IPS DF 6.9 (cell line): ENCODE measurements around the gene CAPN9.

Experiments
- DNase-seq: peaks from one replicate; pipeline ENCODE4 v3.0.0-alpha.2; 2013; ENCODE audit warnings: low read depth, low spot score
- H3K27ac ChIP-seq: one replicate; pipeline ENCODE4 v1.5.1; 2013; ENCODE audit warnings: low read length, control low read depth
- H3K27me3 ChIP-seq: 2 replicates; pipeline ENCODE4 v1.6.1; 2013; ENCODE audit warnings: mild to moderate bottlenecking, low read length; ENCODE audit not compliant: control insufficient read depth, insufficient read depth
- H3K36me3 ChIP-seq: 2 replicates; pipeline ENCODE4 v1.6.1; 2013; ENCODE audit warnings: low read length; ENCODE audit not compliant: control insufficient read depth, insufficient read depth
- H3K4me1 ChIP-seq: 2 replicates; pipeline ENCODE4 v1.6.1; 2013; ENCODE audit warnings: low read length; ENCODE audit not compliant: control insufficient read depth, insufficient read depth
- H3K4me3 ChIP-seq: 2 replicates; pipeline ENCODE4 v1.5.1; 2013; ENCODE audit warnings: mild to moderate bottlenecking, low read length
- H3K9me3 ChIP-seq: 2 replicates; pipeline ENCODE4 v1.6.1; 2013; ENCODE audit warnings: low read length, inconsistent platforms; ENCODE audit not compliant: control insufficient read depth, insufficient read depth
- WGBS: extraction: QIAGEN DNeasy Blood & Tissue Kit; methylation state at CpG from one replicate; pipeline ENCODE4 v1.1.7; 2013; ENCODE audit warnings: mixed read lengths, missing lambda C conversion rate; ENCODE audit not compliant: insufficient read length, insufficient coverage; 5-methylcytosine and 5-hydroxymethylcytosine counted together

Gene CAPN9

GRCh38 chr1:230772457-230773395 lies 25.5 kb downstream of the CAPN9 start:
- Histone ChIP-seq H3K27me3 (no peaks in the 10 kb centered on the region), H3K27ac (no peak overlapping the region), H3K9me3 (no peaks in the 10 kb centered on the region), H3K4me1 (no peaks in the 10 kb centered on the region), H3K4me3 (no peak overlapping the region), H3K36me3 (no peaks in the 10 kb centered on the region)
- no CpG with 5 or more reads among the region's 14 CpGs for WGBS
- no peak for DNase-seq

- Histone ChIP-seq H3K27ac (no peak overlapping the region), H3K9me3 (no peaks in the 10 kb centered on the region), H3K4me3 (no peak overlapping the region), H3K27me3 (no peaks in the 10 kb centered on the region), H3K4me1 (no peaks in the 10 kb centered on the region), H3K36me3 (no peaks in the 10 kb centered on the region)
- no CpG with 5 or more reads among the region's 11 CpGs for WGBS
- DNase-seq: no peak
These were observed 26.3 kb downstream of the CAPN9 start for GRCh38 chr1:230773396-230774033.

- H3K36me3 ChIP-seq: no peaks in the 10 kb centered on the region
- WGBS: no CpG with 5 or more reads among the region's 11 CpGs
- H3K9me3 ChIP-seq: no peaks in the 10 kb centered on the region
- H3K27me3 ChIP-seq: peaks cover 3% of the 10 kb centered on the region
- no peak overlapping the region for H3K27ac ChIP-seq
- no peak for DNase-seq
- H3K4me1 ChIP-seq: peaks cover 3% of the 10 kb centered on the region; the same call in 1 of the 2 replicates
- no peak overlapping the region for H3K4me3 ChIP-seq
These were observed 31.9 kb downstream of the CAPN9 start for GRCh38 chr1:230778916-230779590.

- Histone ChIP-seq H3K27me3 (peaks cover 5% of the 10 kb centered on the region), H3K27ac (no peak overlapping the region), H3K4me1 (peaks cover 3% of the 10 kb centered on the region; the same call in 1 of the 2 replicates), H3K9me3 (no peaks in the 10 kb centered on the region), H3K4me3 (no peak overlapping the region), H3K36me3 (no peaks in the 10 kb centered on the region)
- DNase-seq: no peak
- 100% methylated on average over 1 of the region's 3 CpGs for WGBS
These were observed 33.9 kb downstream of the CAPN9 start for GRCh38 chr1:230781131-230781530.

GRCh38 chr1:230781594-230781993 lies 34.4 kb downstream of the CAPN9 start:
- no peak for DNase-seq

GRCh38 chr1:230784163-230784562 lies 37.0 kb downstream of the CAPN9 start:
- H3K4me1 ChIP-seq: no peaks in the 10 kb centered on the region
- peaks cover 7% of the 10 kb centered on the region for H3K27me3 ChIP-seq
- WGBS: no CpG with 5 or more reads among the region's 2 CpGs
- no peaks in the 10 kb centered on the region for H3K36me3 ChIP-seq
- H3K27ac ChIP-seq: no peak overlapping the region
- no peak overlapping the region for H3K4me3 ChIP-seq
- no peaks in the 10 kb centered on the region for H3K9me3 ChIP-seq
- no peak for DNase-seq

More at GRCh38 chr1:230781594-230781993, 34.4 kb downstream of the CAPN9 start:
- WGBS: no CpG with 5 or more reads among the region's 3 CpGs
- Histone ChIP-seq H3K4me1 (peaks cover 3% of the 10 kb centered on the region; the same call in 1 of the 2 replicates), H3K27me3 (peaks cover 5% of the 10 kb centered on the region), H3K36me3 (no peaks in the 10 kb centered on the region), H3K4me3 (no peak overlapping the region), H3K9me3 (no peaks in the 10 kb centered on the region), H3K27ac (no peak overlapping the region)

GRCh38 chr1:230785636-230786384 lies 38.6 kb downstream of the CAPN9 start:
- WGBS: no CpG with 5 or more reads among the region's 2 CpGs
- Histone ChIP-seq H3K9me3 (no peaks in the 10 kb centered on the region), H3K27me3 (peaks cover 7% of the 10 kb centered on the region), H3K36me3 (no peaks in the 10 kb centered on the region), H3K27ac (no peak overlapping the region), H3K4me1 (no peaks in the 10 kb centered on the region), H3K4me3 (no peak overlapping the region)
- DNase-seq: no peak

GRCh38 chr1:230786385-230786753 lies 39.2 kb downstream of the CAPN9 start:
- Histone ChIP-seq H3K36me3 (no peaks in the 10 kb centered on the region), H3K4me3 (no peak overlapping the region), H3K4me1 (no peaks in the 10 kb centered on the region), H3K27ac (no peak overlapping the region), H3K9me3 (no peaks in the 10 kb centered on the region), H3K27me3 (peaks cover 7% of the 10 kb centered on the region)
- DNase-seq: no peak
- WGBS: no CpG with 5 or more reads among the region's 3 CpGs

GRCh38 chr1:230787471-230787870 lies 40.3 kb downstream of the CAPN9 start:
- H3K27me3 ChIP-seq: peaks cover 5% of the 10 kb centered on the region
- H3K4me3 ChIP-seq: no peak overlapping the region
- no peaks in the 10 kb centered on the region for H3K4me1 ChIP-seq
- WGBS: no CpG with 5 or more reads among the region's 7 CpGs
- no peaks in the 10 kb centered on the region for H3K36me3 ChIP-seq
- no peaks in the 10 kb centered on the region for H3K9me3 ChIP-seq
- DNase-seq: no peak
- H3K27ac ChIP-seq: no peak overlapping the region
